PC-9 (cell line): ENCODE data around the gene AFAP1. TPM values are rescaled to one million over a fixed set of nuclear protein-coding genes. Genes with fewer than 3 reads are reported as not detected.

ENCODE experiments used
- BruUV-seq: library from RNA; stranded (reverse); fragments of 400-500 nt; replicated peaks from 2 replicates; lab custom pipeline; 2021; lab: Mats Ljungman, UMichigan
- CTCF ChIA-PET: fragments of 300-600 bp; sonication (Branson Sonifier 250); formaldehyde crosslinking; loops from one replicate; lab custom pipeline; 2022; ENCODE audit warnings: antibody characterized with exemption; lab: Charles Lee
- POLR2A ChIA-PET: fragments of 300-600 bp; sonication (Branson Sonifier 250); formaldehyde crosslinking; loops from one replicate; lab custom pipeline; 2022; ENCODE audit warnings: antibody characterized with exemption; ENCODE audit not compliant: unreplicated experiment; lab: Charles Lee
- DNase-seq, 2 experiments: peaks; one replicate each; pipeline versions ENCODE4 v3.0.0 to v3.0.0-alpha.2; 2015 to 2022; ENCODE audit warnings: mixed read lengths in 1 of 2
- H2AFZ ChIP-seq: fragments of 200-600 bp; sonication (generic); 2 replicates; pipeline ENCODE4 v1.8.1; 2017; ENCODE audit warnings: antibody characterized with exemption
- H3F3A ChIP-seq: fragments of 200-600 bp; sonication (generic); 2 replicates; pipeline ENCODE4 v1.8.1; 2017; ENCODE audit warnings: antibody characterized with exemption, mild to moderate bottlenecking, low read depth; ENCODE audit not compliant: insufficient read depth
- H3K27ac ChIP-seq: fragments of 200-600 bp; sonication (generic); 2 replicates; pipeline ENCODE4 v1.6.1; 2016; ENCODE audit warnings: mixed run types
- H3K27me3 ChIP-seq: fragments of 200-600 bp; sonication (generic); 2 replicates; pipeline ENCODE4 v1.6.1; 2016; ENCODE audit warnings: low read depth, mixed run types; ENCODE audit not compliant: insufficient read depth
- H3K36me3 ChIP-seq: fragments of 200-600 bp; sonication (generic); 2 replicates; pipeline ENCODE4 v1.6.1; 2016; ENCODE audit warnings: low read depth, mixed run types
- H3K4me1 ChIP-seq: fragments of 200-600 bp; sonication (generic); replicated peaks from 2 replicates; pipeline ENCODE4 v1.6.1; 2016; ENCODE audit warnings: mixed run types; ENCODE audit not compliant: insufficient read depth
- H3K4me2 ChIP-seq: fragments of 200-600 bp; sonication (generic); 2 replicates; pipeline ENCODE4 v1.6.1; 2017; ENCODE audit warnings: mixed run types
- H3K4me3 ChIP-seq: fragments of 200-600 bp; sonication (generic); 2 replicates; pipeline ENCODE4 v1.6.1; 2016; ENCODE audit warnings: mixed run types
- H3K79me2 ChIP-seq: fragments of 200-600 bp; sonication (generic); 2 replicates; pipeline ENCODE4 v1.6.1; 2017; ENCODE audit warnings: low read depth, mixed run types
- H3K9me2 ChIP-seq: fragments of 200-600 bp; sonication (generic); 2 replicates; pipeline ENCODE4 v1.8.1; 2017; ENCODE audit warnings: mild to moderate bottlenecking; ENCODE audit not compliant: insufficient read depth
- H3K9me3 ChIP-seq: fragments of 200-600 bp; sonication (generic); 2 replicates; pipeline ENCODE4 v1.8.1; 2016; ENCODE audit warnings: low read depth; ENCODE audit not compliant: insufficient read depth
- H4K20me1 ChIP-seq: fragments of 200-600 bp; sonication (generic); 2 replicates; pipeline ENCODE4 v1.8.1; 2017; ENCODE audit not compliant: insufficient read depth
- EZH2 ChIP-seq: fragments of 200-600 bp; sonication (generic); IDR thresholded peaks from 2 replicates; pipeline ENCODE4 v1.8.0; 2017; ENCODE audit warnings: antibody characterized with exemption, low read depth
- intact Hi-C: fragments of 100-400 bp; cut with micrococcal nuclease; formaldehyde crosslinking; loops from one replicate; pipeline ENCODE4 v1.10.0; 2022; ENCODE audit not compliant: unreplicated experiment
- total RNA-seq: library from RNA; stranded (reverse); gene quantifications from 2 replicates; pipeline ENCODE4 v1.2.3, GENCODE V29; 2021
- TF ChIP-seq, protein P1 (sequence below): fragments of 200-600 bp; sonication (generic); conservative IDR thresholded peaks from 2 replicates; pipeline ENCODE4 v1.6.1; 2017; ENCODE audit warnings: mixed run types, antibody characterized with exemption, mild to moderate bottlenecking, moderate library complexity

AFAP1 gene
- total RNA-seq, 1 experiment from 2014 or later = 69.6 TPM

DNA sequence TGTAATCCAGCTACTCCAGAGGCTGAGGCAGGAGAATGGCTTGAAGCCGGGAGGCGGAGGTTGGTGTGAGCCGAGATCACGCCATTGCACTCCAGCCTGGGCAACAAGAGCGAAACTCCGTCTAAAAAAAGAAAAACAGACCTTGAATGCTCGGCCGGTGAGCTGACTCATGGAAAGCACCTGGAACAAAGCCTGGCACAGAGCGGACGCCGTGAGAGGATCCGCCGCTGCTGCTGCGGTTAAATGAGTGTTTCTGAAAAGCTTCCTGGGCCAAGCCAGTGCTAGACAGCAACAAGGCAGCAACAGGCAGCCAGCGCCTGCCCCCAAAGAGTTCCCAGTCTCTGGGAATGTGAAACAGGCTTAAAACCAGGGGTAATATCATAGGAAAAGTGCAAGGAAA lies 186.4 kb downstream of the AFAP1 start:
- TF ChIP-seq EZH2 = no peak
- TF ChIP-seq, protein P1, sequence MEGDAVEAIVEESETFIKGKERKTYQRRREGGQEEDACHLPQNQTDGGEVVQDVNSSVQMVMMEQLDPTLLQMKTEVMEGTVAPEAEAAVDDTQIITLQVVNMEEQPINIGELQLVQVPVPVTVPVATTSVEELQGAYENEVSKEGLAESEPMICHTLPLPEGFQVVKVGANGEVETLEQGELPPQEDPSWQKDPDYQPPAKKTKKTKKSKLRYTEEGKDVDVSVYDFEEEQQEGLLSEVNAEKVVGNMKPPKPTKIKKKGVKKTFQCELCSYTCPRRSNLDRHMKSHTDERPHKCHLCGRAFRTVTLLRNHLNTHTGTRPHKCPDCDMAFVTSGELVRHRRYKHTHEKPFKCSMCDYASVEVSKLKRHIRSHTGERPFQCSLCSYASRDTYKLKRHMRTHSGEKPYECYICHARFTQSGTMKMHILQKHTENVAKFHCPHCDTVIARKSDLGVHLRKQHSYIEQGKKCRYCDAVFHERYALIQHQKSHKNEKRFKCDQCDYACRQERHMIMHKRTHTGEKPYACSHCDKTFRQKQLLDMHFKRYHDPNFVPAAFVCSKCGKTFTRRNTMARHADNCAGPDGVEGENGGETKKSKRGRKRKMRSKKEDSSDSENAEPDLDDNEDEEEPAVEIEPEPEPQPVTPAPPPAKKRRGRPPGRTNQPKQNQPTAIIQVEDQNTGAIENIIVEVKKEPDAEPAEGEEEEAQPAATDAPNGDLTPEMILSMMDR = no peak
- Histone ChIP-seq H3K27ac (peak overlapping the region; percentile 91), H2AFZ (peak overlapping the region; percentile 85), H3K4me1 (peaks cover 49% of the 10 kb centered on the region), H4K20me1 (peaks cover 37% of the 10 kb centered on the region), H3K27me3 (no peaks in the 10 kb centered on the region), H3K36me3 (no peaks in the 10 kb centered on the region), H3K79me2 (peaks cover 56% of the 10 kb centered on the region), H3K4me2 (peak overlapping the region; percentile 98), H3F3A (peaks cover 45% of the 10 kb centered on the region), H3K9me2 (no peaks in the 10 kb centered on the region), H3K4me3 (peak overlapping the region; percentile 100), H3K9me3 (no peaks in the 10 kb centered on the region)
- ChIA-PET POLR2A (interaction anchor here (0.6 to 0.7 kb wide), 4 partner anchors 9 to 1273 kb away, joined by 3 to 4 read pairs (median 3); no protein-coding TSS in a partner anchor), CTCF (no interaction called here)
- intact Hi-C loops = loop anchor here (10.0 kb wide), 1 partner anchor 98 kb away; no protein-coding TSS in a partner anchor
- BruUV-seq = no TSS peak
- DNase-seq = peak in 1 of 2 experiments; percentile 57

- H3K36me3 ChIP-seq = no peaks in the 10 kb centered on the region
- peak; percentile 49 to 63 for DNase-seq
- TF ChIP-seq, protein P1 = no peak
- TF ChIP-seq EZH2 = no peak
- no peaks in the 10 kb centered on the region for H3K9me2 ChIP-seq
- BruUV-seq = no TSS peak
- H3K79me2 ChIP-seq = peaks cover 50% of the 10 kb centered on the region
- peaks cover 45% of the 10 kb centered on the region for H3F3A ChIP-seq
- peaks cover 30% of the 10 kb centered on the region for H4K20me1 ChIP-seq
- intact Hi-C loops = loop anchor here (10.0 kb wide), 1 partner anchor 98 kb away; no protein-coding TSS in a partner anchor
- H3K4me3 ChIP-seq = peak overlapping the region; percentile 100; the same call in 1 of the 2 replicates
- peaks cover 49% of the 10 kb centered on the region for H3K4me1 ChIP-seq
- POLR2A ChIA-PET = interaction anchor here (0.5 to 0.6 kb wide), 2 partner anchors 221 to 1020 kb away, joined by 3 read pairs; no protein-coding TSS in a partner anchor
- H3K4me2 ChIP-seq = peak overlapping the region; percentile 98
- no peaks in the 10 kb centered on the region for H3K27me3 ChIP-seq
- CTCF ChIA-PET = no interaction called here
- H3K27ac ChIP-seq = peak overlapping the region; percentile 91
- H3K9me3 ChIP-seq = no peaks in the 10 kb centered on the region
- no peak overlapping the region for H2AFZ ChIP-seq
Measured at GRCh38 chr4:7752649-7753048, 187.0 kb downstream of the AFAP1 start.

GRCh38 chr4:7750972-7751371 lies 188.7 kb downstream of the AFAP1 start:
- CTCF ChIA-PET = interaction anchor here (0.6 kb wide), 1 partner anchor 317 kb away, joined by 3 read pairs; no protein-coding TSS in a partner anchor
- H2AFZ ChIP-seq = no peak overlapping the region
- H3K4me1 ChIP-seq = peaks cover 40% of the 10 kb centered on the region
- H3K9me3 ChIP-seq = no peaks in the 10 kb centered on the region
- BruUV-seq = no TSS peak
- H3F3A ChIP-seq = peaks cover 39% of the 10 kb centered on the region
- POLR2A ChIA-PET = no interaction called here
- peaks cover 14% of the 10 kb centered on the region for H4K20me1 ChIP-seq
- TF ChIP-seq, protein P1 = no peak
- TF ChIP-seq EZH2 = no peak
- no peak for DNase-seq
- H3K36me3 ChIP-seq = no peaks in the 10 kb centered on the region
- no peak overlapping the region for H3K4me2 ChIP-seq
- no peak overlapping the region for H3K27ac ChIP-seq
- intact Hi-C loops = loop anchor here (10.0 kb wide), 1 partner anchor 96 kb away; no protein-coding TSS in a partner anchor
- peaks cover 33% of the 10 kb centered on the region for H3K79me2 ChIP-seq
- H3K4me3 ChIP-seq = no peak overlapping the region
- H3K9me2 ChIP-seq = no peaks in the 10 kb centered on the region
- no peaks in the 10 kb centered on the region for H3K27me3 ChIP-seq
